Ammon's horn (tissue), 1 donor: ENCODE data around the gene MDH1B.

Experiments
- DNase-seq: peaks from one replicate; pipeline ENCODE4 v3.0.0-alpha.2; 2016; ENCODE audit warnings: low spot score

MDH1B gene

DNA sequence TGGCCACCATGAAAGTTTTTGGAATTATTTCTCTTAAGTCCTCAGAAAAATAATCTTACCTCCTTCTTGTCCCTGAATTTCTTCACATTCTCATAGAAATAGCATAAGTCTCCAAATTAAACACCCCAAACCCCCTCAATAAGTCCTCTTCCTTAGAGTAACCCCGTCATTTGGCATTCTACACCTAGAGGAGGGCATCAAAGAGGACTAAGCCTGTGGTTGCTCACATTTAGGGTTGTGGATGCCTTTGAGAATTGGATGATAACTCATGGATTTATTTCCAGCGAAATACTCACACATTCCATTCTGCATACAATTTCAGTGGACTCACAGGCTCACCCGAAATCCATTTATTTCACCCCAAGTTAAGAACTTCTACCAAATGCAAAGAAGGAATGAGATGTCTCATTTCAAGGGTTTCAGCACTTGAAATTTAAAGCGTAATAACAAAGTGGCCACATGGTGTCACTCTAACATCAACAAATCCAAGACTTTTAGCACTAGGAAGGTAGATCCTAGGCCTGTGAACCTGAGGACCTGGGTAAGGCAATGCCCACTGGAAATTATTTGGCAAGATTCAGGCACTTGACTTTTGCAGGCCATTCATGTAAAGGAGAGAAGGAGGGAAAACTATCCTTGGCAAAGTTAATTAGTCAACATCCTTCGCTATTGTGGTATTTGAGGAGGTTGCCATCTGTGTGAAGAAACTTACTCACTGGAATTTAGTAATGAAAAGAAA, 71.6 kb downstream of the MDH1B start:
- peak; percentile 75 for DNase-seq

DNA sequence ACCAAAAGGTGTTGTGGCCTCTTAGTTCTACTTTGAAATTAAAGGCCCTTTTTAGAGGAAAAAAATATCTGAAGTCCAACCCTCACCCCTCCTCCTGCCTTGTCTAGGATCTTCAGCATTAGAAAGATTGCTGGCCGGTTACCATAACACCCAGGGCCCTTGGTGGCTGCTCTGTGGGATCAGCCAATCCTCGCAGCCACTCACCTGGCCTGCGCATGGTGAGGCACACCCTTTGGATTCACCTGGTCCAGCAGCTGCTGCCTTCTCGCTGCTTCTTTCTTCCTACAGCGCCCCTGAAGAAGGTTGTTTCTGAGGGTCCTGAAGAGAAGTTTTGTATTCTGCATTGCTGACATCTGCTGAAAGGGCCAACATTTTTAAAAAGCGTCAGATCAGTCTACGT, 72.2 kb downstream of the MDH1B start:
- DNase-seq, result no peak

DNA sequence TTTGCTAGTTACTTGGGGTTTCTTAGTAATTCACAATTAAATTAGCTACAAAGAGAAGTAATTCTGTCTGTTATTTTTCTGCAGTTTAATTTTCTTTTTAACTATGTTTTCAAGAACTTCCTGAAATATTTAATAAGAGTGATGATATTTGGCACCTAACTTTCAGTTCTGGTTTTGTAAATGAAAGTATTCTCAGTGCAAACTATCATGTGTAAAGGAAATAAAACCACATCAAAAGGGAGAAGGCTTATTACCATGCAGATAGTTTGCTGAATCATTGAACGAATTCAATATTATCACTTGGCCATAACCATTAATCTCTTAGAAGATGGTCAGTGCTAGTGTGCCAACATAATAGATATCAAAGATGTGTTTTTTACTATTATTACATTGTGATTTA, 76.1 kb downstream of the MDH1B start:
- DNase-seq, result no peak

DNA sequence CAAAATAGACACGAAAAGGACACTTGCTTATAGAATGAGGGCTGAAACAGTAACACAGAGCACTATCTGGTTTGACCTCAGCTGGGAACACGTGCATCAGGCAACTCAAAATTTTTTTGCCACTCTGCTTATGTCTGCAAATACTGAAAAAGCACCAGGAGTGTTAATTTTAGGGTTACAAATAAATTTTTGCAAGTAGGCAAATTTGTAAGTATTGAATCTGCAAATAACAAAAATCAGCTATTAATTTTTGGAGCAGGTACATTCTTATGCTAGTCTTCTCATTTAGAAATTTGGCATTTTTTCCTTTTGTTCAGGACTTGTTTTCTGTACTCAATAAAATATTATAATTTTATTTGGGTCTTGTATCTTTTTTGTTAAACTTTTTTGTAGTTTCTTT, 76.7 kb downstream of the MDH1B start:
- no peak for DNase-seq
